ENCODE data around the gene CCSAP. TPM values are rescaled to one million over a fixed set of nuclear protein-coding genes. Genes with fewer than 3 reads are reported as not detected.

Gene CCSAP
- total RNA-seq, 1 experiment from 2014 or later, result 9.5 TPM

GRCh38 chr1:229280037-229280828 lies 62.6 kb downstream of the CCSAP start:
- Histone ChIP-seq H3F3A (ENCODE audit: low read length, unreplicated experiment) (peaks cover 13% of the 10 kb centered on the region), H3K9me2 (replicated peaks; ENCODE audit: low read length) (no peaks in the 10 kb centered on the region), H3K27me3 (ENCODE audit: low read length) (no peaks in the 10 kb centered on the region), H3K4me3 (ENCODE audit: low read length) (peak overlapping the region; percentile 47), H3K79me2 (ENCODE audit: low read length) (peaks cover 79% of the 10 kb centered on the region), H3K27ac (ENCODE audit: low read length) (peak overlapping the region; percentile 45), H2AFZ (ENCODE audit: low read length) (no peak overlapping the region), H3K36me3 (ENCODE audit: low read depth, low read length) (no peaks in the 10 kb centered on the region), H3K9me3 (ENCODE audit: low read length) (no peaks in the 10 kb centered on the region), H3K4me2 (ENCODE audit: low read length) (peak overlapping the region; percentile 75), H3K9ac (ENCODE audit: low read length) (no peak overlapping the region), H3K4me1 (ENCODE audit: insufficient read depth, low read length) (peaks cover 28% of the 10 kb centered on the region), H4K20me1 (ENCODE audit: low read length) (peaks cover 10% of the 10 kb centered on the region)
- ATAC-seq (peak; percentile 48), DNase-seq (peak; percentile 55)
- ChIA-PET CTCF (no interaction called here), POLR2A (ENCODE audit: unreplicated experiment) (no interaction called here)
- intact Hi-C loops (cut with micrococcal nuclease), result no loop called here
- TF ChIP-seq CTCF (conservative IDR thresholded peaks at IDR 0.05; ENCODE audit: low read depth, low read length), result no peak
- no peak for TF ChIP-seq EZH2phosphoT487 (IDR thresholded peaks at IDR 0.05; ENCODE audit: borderline replicate concordance, low read length)
- no TSS peak for BruUV-seq (replicated peaks)

GRCh38 chr1:229279242-229279641 lies 63.6 kb downstream of the CCSAP start:
- POLR2A ChIA-PET (ENCODE audit: unreplicated experiment), result no interaction called here

More at GRCh38 chr1:229279242-229279641, 63.6 kb downstream of the CCSAP start:
- BruUV-seq (replicated peaks), result no TSS peak
- ATAC-seq, result no peak
- Histone ChIP-seq H3K36me3 (ENCODE audit: low read depth, low read length) (no peaks in the 10 kb centered on the region), H3K4me2 (ENCODE audit: low read length) (no peak overlapping the region), H3K9me2 (replicated peaks; ENCODE audit: low read length) (no peaks in the 10 kb centered on the region), H3K9me3 (ENCODE audit: low read length) (no peaks in the 10 kb centered on the region), H4K20me1 (ENCODE audit: low read length) (peaks cover 10% of the 10 kb centered on the region), H3K27me3 (ENCODE audit: low read length) (no peaks in the 10 kb centered on the region), H2AFZ (ENCODE audit: low read length) (no peak overlapping the region), H3K9ac (ENCODE audit: low read length) (no peak overlapping the region), H3F3A (ENCODE audit: low read length, unreplicated experiment) (peaks cover 13% of the 10 kb centered on the region), H3K4me3 (ENCODE audit: low read length) (no peak overlapping the region), H3K27ac (ENCODE audit: low read length) (no peak overlapping the region), H3K4me1 (ENCODE audit: insufficient read depth, low read length) (peaks cover 31% of the 10 kb centered on the region), H3K79me2 (ENCODE audit: low read length) (peaks cover 79% of the 10 kb centered on the region)
- intact Hi-C loops (cut with micrococcal nuclease), result no loop called here
- no peak for DNase-seq
- TF ChIP-seq CTCF (conservative IDR thresholded peaks at IDR 0.05; ENCODE audit: low read depth, low read length), result no peak
- no peak for TF ChIP-seq EZH2phosphoT487 (IDR thresholded peaks at IDR 0.05; ENCODE audit: borderline replicate concordance, low read length)
- TF ChIP-seq EZH2 (IDR thresholded peaks at IDR 0.05; ENCODE audit: low read length, unreplicated experiment), result no peak
- CTCF ChIA-PET, result no interaction called here
